Measurements from ENCODE around the gene ALDH3B1. TPM values are rescaled to one million over a fixed set of nuclear protein-coding genes. Genes with fewer than 3 reads are reported as not detected.

Gene ALDH3B1
- total and polyA plus RNA-seq, 7 donors, result 0.83 to 3.3 (median 1.8) TPM

GRCh38 chr11:68036717-68037239 lies 26.7 kb downstream of the ALDH3B1 start:
- H3K4me1 ChIP-seq, result peaks cover 25% of the 10 kb centered on the region
- intact Hi-C loops (cut with DNase I), result no loop called here
- DNase-seq, result peak; percentile 64 to 84

GRCh38 chr11:68037411-68038225 lies 27.5 kb downstream of the ALDH3B1 start:
- 43 to 58% (median 45%) methylated on average over 20 of the region's 20 CpGs for WGBS, 3 donors
- H3K4me3 ChIP-seq, result peak overlapping the region; percentile 75
- peaks cover 0 to 36% of the 10 kb centered on the region in 2 donors for H3K36me3 ChIP-seq (ENCODE audit: insufficient read depth in 1 of 2, low read depth in 1 of 2)
- TF ChIP-seq, protein P1, sequence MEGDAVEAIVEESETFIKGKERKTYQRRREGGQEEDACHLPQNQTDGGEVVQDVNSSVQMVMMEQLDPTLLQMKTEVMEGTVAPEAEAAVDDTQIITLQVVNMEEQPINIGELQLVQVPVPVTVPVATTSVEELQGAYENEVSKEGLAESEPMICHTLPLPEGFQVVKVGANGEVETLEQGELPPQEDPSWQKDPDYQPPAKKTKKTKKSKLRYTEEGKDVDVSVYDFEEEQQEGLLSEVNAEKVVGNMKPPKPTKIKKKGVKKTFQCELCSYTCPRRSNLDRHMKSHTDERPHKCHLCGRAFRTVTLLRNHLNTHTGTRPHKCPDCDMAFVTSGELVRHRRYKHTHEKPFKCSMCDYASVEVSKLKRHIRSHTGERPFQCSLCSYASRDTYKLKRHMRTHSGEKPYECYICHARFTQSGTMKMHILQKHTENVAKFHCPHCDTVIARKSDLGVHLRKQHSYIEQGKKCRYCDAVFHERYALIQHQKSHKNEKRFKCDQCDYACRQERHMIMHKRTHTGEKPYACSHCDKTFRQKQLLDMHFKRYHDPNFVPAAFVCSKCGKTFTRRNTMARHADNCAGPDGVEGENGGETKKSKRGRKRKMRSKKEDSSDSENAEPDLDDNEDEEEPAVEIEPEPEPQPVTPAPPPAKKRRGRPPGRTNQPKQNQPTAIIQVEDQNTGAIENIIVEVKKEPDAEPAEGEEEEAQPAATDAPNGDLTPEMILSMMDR (IDR thresholded peaks at IDR 0.05), result no peak
- ATAC-seq (peak in 1 of 4 donors; percentile 1), DNase-seq (peak in 1 of 2 donors; percentile 49)
- peaks cover 20% of the 10 kb centered on the region for H3K4me1 ChIP-seq
- peak overlapping the region; percentile 77 for H3K27ac ChIP-seq
- H3K9me3 ChIP-seq, result no peaks in the 10 kb centered on the region
- H3K27me3 ChIP-seq (ENCODE audit: insufficient read depth in 3 of 3, low read length in 2 of 3), result no peaks in the 10 kb centered on the region
- intact Hi-C loops (cut with DNase I), result no loop called here

More at GRCh38 chr11:68036717-68037239, 26.7 kb downstream of the ALDH3B1 start:
- WGBS, 3 donors, result 53 to 70% (median 63%) methylated on average over 13 to 14 of the region's 14 CpGs
- Histone ChIP-seq H3K36me3 (ENCODE audit: insufficient read depth in 1 of 2, low read depth in 1 of 2) (peaks cover 0 to 40% of the 10 kb centered on the region in 2 donors), H3K9me3 (no peaks in the 10 kb centered on the region), H3K27me3 (ENCODE audit: insufficient read depth in 3 of 3, low read length in 2 of 3) (no peaks in the 10 kb centered on the region), H3K4me3 (no peak overlapping the region), H3K27ac (peak overlapping the region; percentile 77)
- TF ChIP-seq, protein P1 (IDR thresholded peaks at IDR 0.05), result no peak
- peak in 2 of 4 donors; percentile 9 to 12 for ATAC-seq

- H3K27ac ChIP-seq, result peak overlapping the region; percentile 77
- H3K4me3 ChIP-seq, result peak overlapping the region; percentile 75
- peaks cover 20% of the 10 kb centered on the region for H3K4me1 ChIP-seq
- peak; percentile 18 to 35 (median 28) for ATAC-seq
- WGBS, 3 donors, result 20 to 33% (median 23%) methylated on average over 13 of the region's 13 CpGs
- TF ChIP-seq, protein P1 (IDR thresholded peaks at IDR 0.05), result no peak
- H3K9me3 ChIP-seq, result no peaks in the 10 kb centered on the region
- peaks cover 0 to 30% of the 10 kb centered on the region in 2 donors for H3K36me3 ChIP-seq (ENCODE audit: insufficient read depth in 1 of 2, low read depth in 1 of 2)
- H3K27me3 ChIP-seq (ENCODE audit: insufficient read depth in 3 of 3, low read length in 2 of 3), result no peaks in the 10 kb centered on the region
- intact Hi-C loops (cut with DNase I), result no loop called here
- peak; percentile 27 to 72 for DNase-seq
Measured at GRCh38 chr11:68038226-68038717, 28.1 kb downstream of the ALDH3B1 start.

GRCh38 chr11:68038718-68039525 lies 28.8 kb downstream of the ALDH3B1 start, which contains the start of gene TCIRG1:
Gene TCIRG1, plus strand, starts transcription at chr11:68039025. Its CDS starts 2,247 bp downstream, at chr11:68041272.
- Histone ChIP-seq H3K9me3 (no peaks in the 10 kb centered on the region), H3K4me3 (peak within 1 kb of the TSS; percentile 75), H3K36me3 (ENCODE audit: insufficient read depth in 1 of 2, low read depth in 1 of 2) (peaks cover 0 to 25% of the 10 kb centered on the region in 2 donors), H3K4me1 (peaks cover 18% of the 10 kb centered on the region), H3K27ac (peak within 1 kb of the TSS; percentile 77), H3K27me3 (ENCODE audit: insufficient read depth in 3 of 3, low read length in 2 of 3) (no peaks in the 10 kb centered on the region)
- ATAC-seq (peak; percentile 72 to 82 (median 78)), DNase-seq (peak; percentile 90)
- intact Hi-C loops (cut with DNase I), result no loop called here
- 8 to 12% (median 10%) methylated on average over 40 to 51 of the region's 51 CpGs for WGBS, 3 donors
- TF ChIP-seq, protein P1 (IDR thresholded peaks at IDR 0.05), result no peak
